ENCODE results near the gene FAM240A. TPM values are rescaled to one million over a fixed set of nuclear protein-coding genes. Genes with fewer than 3 reads are reported as not detected.

The FAM240A gene
- total RNA-seq, 1 donor = not detected

GRCh38 chr3:46651084-46651483 is 38.8 kb downstream of the FAM240A start:
- H3K4me3 ChIP-seq (ENCODE audit: low read depth, low read length) = no peak overlapping the region
- TF ChIP-seq, protein P1, sequence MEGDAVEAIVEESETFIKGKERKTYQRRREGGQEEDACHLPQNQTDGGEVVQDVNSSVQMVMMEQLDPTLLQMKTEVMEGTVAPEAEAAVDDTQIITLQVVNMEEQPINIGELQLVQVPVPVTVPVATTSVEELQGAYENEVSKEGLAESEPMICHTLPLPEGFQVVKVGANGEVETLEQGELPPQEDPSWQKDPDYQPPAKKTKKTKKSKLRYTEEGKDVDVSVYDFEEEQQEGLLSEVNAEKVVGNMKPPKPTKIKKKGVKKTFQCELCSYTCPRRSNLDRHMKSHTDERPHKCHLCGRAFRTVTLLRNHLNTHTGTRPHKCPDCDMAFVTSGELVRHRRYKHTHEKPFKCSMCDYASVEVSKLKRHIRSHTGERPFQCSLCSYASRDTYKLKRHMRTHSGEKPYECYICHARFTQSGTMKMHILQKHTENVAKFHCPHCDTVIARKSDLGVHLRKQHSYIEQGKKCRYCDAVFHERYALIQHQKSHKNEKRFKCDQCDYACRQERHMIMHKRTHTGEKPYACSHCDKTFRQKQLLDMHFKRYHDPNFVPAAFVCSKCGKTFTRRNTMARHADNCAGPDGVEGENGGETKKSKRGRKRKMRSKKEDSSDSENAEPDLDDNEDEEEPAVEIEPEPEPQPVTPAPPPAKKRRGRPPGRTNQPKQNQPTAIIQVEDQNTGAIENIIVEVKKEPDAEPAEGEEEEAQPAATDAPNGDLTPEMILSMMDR (IDR thresholded peaks at IDR 0.05; ENCODE audit: insufficient read depth, low read depth, low read length) = no peak
- DNase-seq (ENCODE audit: low read depth) = no peak

DNA sequence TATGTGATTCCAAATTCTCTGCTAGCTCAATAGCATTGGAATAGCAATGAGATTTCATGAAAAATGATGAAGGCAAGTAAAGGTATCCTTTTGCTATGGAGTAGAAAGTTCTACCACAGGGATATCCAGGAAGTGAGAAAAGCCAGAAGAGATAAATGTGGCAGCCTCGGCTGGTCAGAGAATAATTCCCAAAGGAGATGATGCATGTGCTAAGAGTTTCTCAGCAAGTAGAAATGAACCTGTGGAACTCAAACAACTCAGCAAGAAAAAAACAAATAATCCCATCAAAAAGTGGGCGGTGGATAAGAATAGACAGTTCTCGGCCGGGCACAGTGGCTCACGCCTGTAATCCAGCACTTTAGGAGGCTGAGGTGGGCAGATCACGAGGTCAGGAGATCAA is 42.9 kb downstream of the FAM240A start:
- TF ChIP-seq, protein P1 (IDR thresholded peaks at IDR 0.05; ENCODE audit: insufficient read depth, low read depth, low read length) = no peak
- no peak overlapping the region for H3K4me3 ChIP-seq (ENCODE audit: low read depth, low read length)
- no peak for DNase-seq (ENCODE audit: low read depth)

DNA sequence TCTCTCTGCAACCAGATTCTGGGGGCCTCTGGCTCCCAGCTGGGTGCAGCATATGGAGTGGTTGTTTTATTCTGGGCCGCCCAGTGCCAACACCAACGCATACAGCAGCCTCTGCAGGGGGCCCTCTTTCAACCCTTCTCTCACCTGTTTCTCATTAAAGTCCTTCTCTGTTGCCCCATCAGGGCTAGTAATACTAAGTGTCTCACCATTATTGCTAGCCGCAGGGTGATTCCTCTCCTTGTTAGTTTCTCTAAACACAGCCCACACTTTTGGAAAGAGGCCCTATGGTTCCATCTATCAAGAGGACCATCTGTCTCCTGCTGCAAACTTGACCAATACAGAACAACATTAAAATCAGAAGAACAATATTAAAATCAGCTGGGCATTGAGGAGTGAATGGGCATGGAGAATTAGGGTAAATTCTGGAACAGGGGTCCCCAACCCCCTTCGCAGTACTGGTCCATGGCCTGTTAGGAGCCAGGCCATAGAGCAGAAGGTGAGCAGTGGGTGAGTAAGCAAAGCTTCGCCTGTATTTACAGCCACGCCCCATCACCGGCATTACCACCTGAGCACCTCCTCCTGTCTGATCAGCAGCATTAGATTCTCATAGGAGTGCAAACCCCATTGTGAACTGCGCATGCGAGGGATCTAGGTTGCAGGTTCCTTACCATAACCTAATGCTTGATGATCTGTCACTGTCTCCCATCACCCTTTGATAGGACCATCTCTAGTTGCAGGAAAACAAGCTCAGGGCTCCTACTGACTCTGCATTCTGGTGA is 44.6 kb downstream of the FAM240A start:
- H3K4me3 ChIP-seq (ENCODE audit: low read depth, low read length) = no peak overlapping the region
- no peak for DNase-seq (ENCODE audit: low read depth)
- TF ChIP-seq, protein P1 (IDR thresholded peaks at IDR 0.05; ENCODE audit: insufficient read depth, low read depth, low read length) = no peak

DNA sequence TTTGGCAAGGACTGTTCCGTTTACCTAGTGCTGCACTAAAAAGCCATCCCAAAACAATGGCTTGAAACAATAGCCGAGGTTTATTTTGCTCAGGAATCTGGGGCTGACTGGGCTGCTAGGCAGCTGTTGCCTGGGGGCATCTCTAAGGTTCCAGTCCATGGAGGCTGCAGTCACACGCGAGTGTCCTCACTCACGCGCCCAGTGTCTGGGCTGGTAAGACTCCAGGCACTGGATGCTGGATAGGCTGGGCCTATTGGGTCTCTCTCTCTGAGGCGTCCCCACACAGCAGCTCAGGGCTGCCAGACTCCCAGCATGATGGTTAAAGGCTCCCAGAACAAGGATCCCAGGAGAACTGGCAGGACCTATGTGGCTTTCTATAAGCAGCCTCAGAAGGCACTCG is 47.0 kb downstream of the FAM240A start:
- DNase-seq (ENCODE audit: low read depth) = no peak
- H3K4me3 ChIP-seq (ENCODE audit: low read depth, low read length) = no peak overlapping the region
- TF ChIP-seq, protein P1 (IDR thresholded peaks at IDR 0.05; ENCODE audit: insufficient read depth, low read depth, low read length) = no peak

- no peak for DNase-seq (ENCODE audit: low read depth)
- H3K4me3 ChIP-seq (ENCODE audit: low read depth, low read length) = no peak overlapping the region
- TF ChIP-seq, protein P1 (IDR thresholded peaks at IDR 0.05; ENCODE audit: insufficient read depth, low read depth, low read length) = no peak
These were observed 47.7 kb downstream of the FAM240A start for GRCh38 chr3:46660003-46660402.

- H3K4me3 ChIP-seq (ENCODE audit: low read depth, low read length) = no peak overlapping the region
- TF ChIP-seq, protein P1 (IDR thresholded peaks at IDR 0.05; ENCODE audit: insufficient read depth, low read depth, low read length) = no peak
- peak; percentile 4 for DNase-seq (ENCODE audit: low read depth)
These were observed 48.5 kb downstream of the FAM240A start for GRCh38 chr3:46660543-46661523.

Measured in fibroblast of villous mesenchyme (primary cell).